Brain microvascular endothelial cell (primary cell): Measurements from ENCODE around the gene COL23A1.

Source experiments
- DNase-seq: peaks from one replicate; pipeline ENCODE4 v3.0.0-alpha.2; 2020
- H3K27ac ChIP-seq: fragments of 250-450 bp; sonication (Bioruptor Pico); 2 replicates; pipeline ENCODE4 v1.5.1; 2020; ENCODE audit warnings: mild to moderate bottlenecking, moderate library complexity
- H3K27me3 ChIP-seq: fragments of 250-450 bp; sonication (Bioruptor Pico); replicated peaks from 2 replicates; pipeline ENCODE4 v1.5.1; 2020; ENCODE audit warnings: mild to moderate bottlenecking
- H3K36me3 ChIP-seq: fragments of 250-450 bp; sonication (Bioruptor Pico); replicated peaks from 2 replicates; pipeline ENCODE4 v1.5.1; 2020; ENCODE audit warnings: mild to moderate bottlenecking
- H3K4me3 ChIP-seq: 2 replicates; pipeline ENCODE4 v1.5.1; 2011; ENCODE audit warnings: low read depth, mild to moderate bottlenecking, control low read depth, low read length, moderate library complexity
- CTCF ChIP-seq: IDR thresholded peaks from 2 replicates; pipeline ENCODE4 v1.5.1; 2011; ENCODE audit warnings: low read depth, mild to moderate bottlenecking, moderate library complexity, low read length, control low read depth, inconsistent platforms; ENCODE audit errors: missing control alignments
- in situ Hi-C: cut with HindIII; loops from 2 replicates; pipeline ENCODE4 v1.10.0; 2017; ENCODE audit warnings: low sequenced_read_pairs, low pct_ligation_motif_present

COL23A1 gene

GRCh38 chr5:178360222-178360925, 229.8 kb downstream of the COL23A1 start:
- no peak for DNase-seq
- in situ Hi-C loops = no loop called here
- TF ChIP-seq CTCF = no peak
- no peaks in the 10 kb centered on the region for H3K27me3 ChIP-seq
- H3K27ac ChIP-seq = no peak overlapping the region
- H3K36me3 ChIP-seq = no peaks in the 10 kb centered on the region
- no peak overlapping the region for H3K4me3 ChIP-seq

DNA sequence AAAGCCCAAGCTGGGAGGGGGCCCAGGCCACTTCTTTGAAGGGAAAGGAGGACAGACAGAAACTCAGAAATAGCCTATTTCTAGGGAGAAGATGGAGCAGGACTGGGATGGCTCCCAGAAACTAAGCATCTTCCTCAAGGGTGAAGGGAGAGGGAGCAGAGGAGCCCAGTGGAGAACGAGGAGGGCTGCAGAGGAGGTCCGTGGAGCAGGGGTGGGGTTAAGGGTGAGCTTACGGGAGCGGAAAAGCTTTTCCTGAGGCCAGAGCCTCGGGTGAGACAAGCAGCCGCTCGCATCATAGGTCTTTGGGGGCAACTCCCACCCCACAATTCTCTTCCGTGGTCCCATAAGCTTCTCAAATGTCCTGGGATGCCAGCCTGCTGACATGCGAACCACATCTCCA, 230.5 kb downstream of the COL23A1 start:
- no peak overlapping the region for H3K27ac ChIP-seq
- DNase-seq = no peak
- in situ Hi-C loops = no loop called here
- H3K27me3 ChIP-seq = no peaks in the 10 kb centered on the region
- H3K4me3 ChIP-seq = no peak overlapping the region
- no peaks in the 10 kb centered on the region for H3K36me3 ChIP-seq
- no peak for TF ChIP-seq CTCF

DNA sequence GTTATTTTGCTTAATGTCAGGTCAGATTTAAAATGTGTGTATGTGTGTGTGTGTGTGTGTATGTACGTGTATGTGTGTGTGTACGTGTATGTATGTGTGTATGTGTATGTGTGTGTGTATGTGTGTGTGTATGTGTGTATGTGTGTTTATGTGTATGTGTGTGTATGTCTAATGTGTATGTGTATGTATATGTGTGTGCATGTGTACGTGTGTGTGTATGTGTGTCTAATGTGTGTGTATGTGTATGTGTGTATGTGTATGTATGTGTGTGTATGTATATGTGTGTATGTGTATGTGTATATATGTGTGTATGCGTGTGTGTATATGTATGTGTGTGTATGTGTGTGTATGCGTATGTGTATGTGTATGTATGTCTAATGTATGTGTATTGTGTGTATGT, 232.5 kb downstream of the COL23A1 start:
- Histone ChIP-seq H3K4me3 (no peak overlapping the region), H3K36me3 (no peaks in the 10 kb centered on the region), H3K27ac (no peak overlapping the region), H3K27me3 (no peaks in the 10 kb centered on the region)
- DNase-seq = no peak
- in situ Hi-C loops = no loop called here
- TF ChIP-seq CTCF = no peak

- Histone ChIP-seq H3K27ac (no peak overlapping the region), H3K4me3 (no peak overlapping the region), H3K27me3 (no peaks in the 10 kb centered on the region), H3K36me3 (no peaks in the 10 kb centered on the region)
- no peak for TF ChIP-seq CTCF
- no peak for DNase-seq
- in situ Hi-C loops = no loop called here
These were observed 233.1 kb downstream of the COL23A1 start for GRCh38 chr5:178357121-178357521.

DNA sequence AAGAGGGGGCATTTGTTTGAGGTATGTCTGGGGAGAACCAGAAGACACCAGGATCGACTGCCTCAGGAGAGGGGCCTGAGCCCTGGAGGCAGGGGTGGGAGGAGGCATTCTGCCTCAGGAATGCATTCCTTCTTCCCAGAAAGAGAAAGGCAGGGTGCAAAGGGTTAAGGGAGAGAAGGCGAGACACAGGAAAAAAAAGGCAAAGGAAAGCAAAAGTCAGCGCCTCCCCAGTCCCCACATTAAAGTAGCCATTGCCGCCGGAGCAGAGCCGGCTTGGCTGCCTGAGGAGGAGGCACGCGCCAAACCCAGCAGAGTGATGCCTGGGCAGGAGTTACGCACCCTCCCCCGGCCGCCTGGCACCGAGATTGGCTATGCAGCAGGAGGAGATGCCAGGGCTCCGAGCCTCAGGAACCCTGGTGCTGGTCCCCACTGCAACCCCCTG, 233.7 kb downstream of the COL23A1 start:
- no peak for DNase-seq
- Histone ChIP-seq H3K27me3 (no peaks in the 10 kb centered on the region), H3K4me3 (no peak overlapping the region), H3K36me3 (no peaks in the 10 kb centered on the region), H3K27ac (no peak overlapping the region)
- no peak for TF ChIP-seq CTCF
- in situ Hi-C loops = no loop called here

- no peak overlapping the region for H3K4me3 ChIP-seq
- no peak overlapping the region for H3K27ac ChIP-seq
- H3K36me3 ChIP-seq = no peaks in the 10 kb centered on the region
- no peak for DNase-seq
- no peak for TF ChIP-seq CTCF
- H3K27me3 ChIP-seq = no peaks in the 10 kb centered on the region
- in situ Hi-C loops = no loop called here
These were observed 234.5 kb downstream of the COL23A1 start for GRCh38 chr5:178355671-178356070.
